PC-9 (cell line): Measurements from ENCODE around the gene MED19.

Experiments
- CTCF ChIP-seq: fragments of 200-600 bp; sonication (generic); conservative IDR thresholded peaks from 2 replicates; pipeline ENCODE4 v1.6.1; 2017; ENCODE audit warnings: mixed run types, antibody characterized with exemption, mild to moderate bottlenecking, moderate library complexity
- EZH2 ChIP-seq: fragments of 200-600 bp; sonication (generic); IDR thresholded peaks from 2 replicates; pipeline ENCODE4 v1.8.0; 2017; ENCODE audit warnings: antibody characterized with exemption, low read depth

GRCh38 chr11:57668434-57668782 is 43.6 kb downstream of the MED19 start:
- TF ChIP-seq CTCF (no peak), EZH2 (no peak)
